ENCODE measurements around the gene CASR.

Gene CASR

DNA sequence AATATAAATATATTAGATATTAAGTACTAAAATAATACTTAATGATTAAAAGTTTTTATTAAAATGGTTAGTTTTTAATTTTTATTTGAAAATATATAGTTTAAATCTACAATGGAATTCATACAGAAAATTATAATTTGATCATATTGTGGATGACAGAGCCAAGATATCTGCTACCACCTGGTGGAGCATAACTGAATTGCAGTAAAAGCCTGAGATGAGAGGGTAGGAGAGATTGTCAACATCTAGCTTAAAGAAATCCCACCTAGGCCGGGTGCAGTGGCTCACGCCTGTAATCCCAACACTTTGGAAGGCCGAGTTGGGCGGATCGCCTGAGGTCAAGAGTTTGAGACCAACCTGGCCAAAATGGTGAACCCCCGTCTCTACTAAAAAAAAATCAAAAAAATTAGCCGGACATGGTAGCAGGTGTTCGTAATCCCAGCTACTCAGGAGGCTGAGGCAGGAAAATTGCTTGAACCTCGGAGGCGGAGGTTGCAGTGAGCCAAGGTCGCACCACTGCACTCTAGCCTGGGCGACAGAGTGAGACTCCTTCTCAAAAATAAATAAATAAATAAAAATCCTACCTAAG, 116.5 kb downstream of the CASR start:
- H3K4me1 Mint-ChIP-seq: peaks cover 14% of the 10 kb centered on the region
- no peak overlapping the region for H3K4me3 Mint-ChIP-seq
- no peak overlapping the region for H3K27ac Mint-ChIP-seq
- H3K27me3 Mint-ChIP-seq: no peaks in the 10 kb centered on the region
- no peaks in the 10 kb centered on the region for H3K9me3 Mint-ChIP-seq
- H3K36me3 Mint-ChIP-seq: no peaks in the 10 kb centered on the region

- Mint-ChIP-seq H3K4me3 (no peak overlapping the region), H3K27ac (peak overlapping the region; percentile 5), H3K4me1 (peaks cover 14% of the 10 kb centered on the region), H3K27me3 (no peaks in the 10 kb centered on the region), H3K36me3 (no peaks in the 10 kb centered on the region), H3K9me3 (no peaks in the 10 kb centered on the region)
Measured at GRCh38 chr3:122301063-122301462, 117.6 kb downstream of the CASR start.

GRCh38 chr3:122305818-122306621, 122.6 kb downstream of the CASR start:
- no peaks in the 10 kb centered on the region for H3K4me1 Mint-ChIP-seq
- H3K27me3 Mint-ChIP-seq: no peaks in the 10 kb centered on the region
- H3K4me3 Mint-ChIP-seq: no peak overlapping the region
- no peaks in the 10 kb centered on the region for H3K9me3 Mint-ChIP-seq
- no peak overlapping the region for H3K27ac Mint-ChIP-seq
- no peaks in the 10 kb centered on the region for H3K36me3 Mint-ChIP-seq

DNA sequence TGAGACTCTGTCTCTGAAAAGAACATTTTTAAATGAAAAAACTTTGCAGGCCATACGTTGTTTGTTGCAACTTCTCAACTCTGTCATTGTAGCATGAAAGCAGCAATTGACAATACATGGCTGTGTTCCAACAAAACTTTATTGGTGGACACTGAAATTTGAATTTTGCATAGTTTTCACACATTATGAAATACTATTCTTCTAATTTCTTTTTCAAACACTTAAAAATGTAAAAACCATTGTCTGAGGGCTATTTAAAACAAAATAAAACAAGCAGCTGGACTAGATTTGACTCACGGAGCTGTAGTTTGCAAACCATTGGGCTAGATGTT, 123.1 kb downstream of the CASR start:
- Mint-ChIP-seq H3K27ac (no peak overlapping the region), H3K36me3 (no peaks in the 10 kb centered on the region), H3K27me3 (no peaks in the 10 kb centered on the region), H3K4me1 (no peaks in the 10 kb centered on the region), H3K9me3 (no peaks in the 10 kb centered on the region), H3K4me3 (no peak overlapping the region)

- no peak overlapping the region for H3K27ac Mint-ChIP-seq
- H3K9me3 Mint-ChIP-seq: no peaks in the 10 kb centered on the region
- H3K4me3 Mint-ChIP-seq: no peak overlapping the region
- H3K36me3 Mint-ChIP-seq: no peaks in the 10 kb centered on the region
- no peaks in the 10 kb centered on the region for H3K4me1 Mint-ChIP-seq
- no peaks in the 10 kb centered on the region for H3K27me3 Mint-ChIP-seq
Measured at GRCh38 chr3:122307094-122307687, 123.7 kb downstream of the CASR start.

DNA sequence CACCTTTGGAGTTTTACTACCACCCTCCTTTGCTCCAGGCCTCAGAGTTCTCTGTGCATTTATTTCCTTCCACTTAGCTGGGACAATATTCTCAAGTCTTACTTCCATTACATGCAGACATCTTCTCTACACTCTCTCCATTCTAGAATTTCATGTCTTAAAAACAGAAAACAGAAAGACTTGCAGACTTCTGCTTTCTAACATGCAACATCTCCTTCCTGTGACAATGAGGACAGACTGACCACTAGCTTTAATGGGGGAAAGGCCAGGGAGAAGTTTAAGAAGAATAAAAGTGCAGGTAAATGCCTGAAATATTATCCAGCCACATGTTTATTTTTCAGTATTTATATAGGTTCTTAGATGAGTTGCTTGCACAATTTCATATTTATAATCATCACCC, 124.5 kb downstream of the CASR start:
- no peaks in the 10 kb centered on the region for H3K27me3 Mint-ChIP-seq
- H3K4me3 Mint-ChIP-seq: no peak overlapping the region
- peaks cover 5% of the 10 kb centered on the region for H3K4me1 Mint-ChIP-seq
- no peaks in the 10 kb centered on the region for H3K36me3 Mint-ChIP-seq
- no peak overlapping the region for H3K27ac Mint-ChIP-seq
- H3K9me3 Mint-ChIP-seq: no peaks in the 10 kb centered on the region

- Mint-ChIP-seq H3K4me3 (no peak overlapping the region), H3K4me1 (peaks cover 8% of the 10 kb centered on the region), H3K9me3 (no peaks in the 10 kb centered on the region), H3K27me3 (no peaks in the 10 kb centered on the region), H3K36me3 (no peaks in the 10 kb centered on the region), H3K27ac (no peak overlapping the region)
Measured at GRCh38 chr3:122310361-122310760, 126.9 kb downstream of the CASR start.

DNA sequence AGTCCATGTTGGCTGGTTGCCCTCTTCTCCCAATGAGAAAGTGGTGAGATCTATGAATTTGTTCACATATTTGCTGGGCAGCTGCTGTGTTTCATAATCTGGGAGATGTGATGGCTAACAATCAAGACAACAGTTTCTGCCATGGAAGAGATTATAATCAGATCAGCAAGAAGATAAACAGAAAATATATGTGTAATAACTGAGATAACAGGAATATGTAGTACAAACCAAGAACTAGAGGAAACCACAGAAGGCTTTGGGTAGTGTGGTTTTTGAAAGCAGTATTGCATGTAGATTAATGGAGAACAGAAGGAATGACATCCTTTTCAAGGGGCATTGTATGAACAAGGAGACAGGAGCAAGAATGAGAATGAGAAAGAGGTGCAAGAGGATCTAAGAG, 129.4 kb downstream of the CASR start:
- no peak overlapping the region for H3K4me3 Mint-ChIP-seq
- H3K27me3 Mint-ChIP-seq: peaks cover 3% of the 10 kb centered on the region
- H3K4me1 Mint-ChIP-seq: peaks cover 8% of the 10 kb centered on the region
- peaks cover 3% of the 10 kb centered on the region for H3K9me3 Mint-ChIP-seq
- no peak overlapping the region for H3K27ac Mint-ChIP-seq
- H3K36me3 Mint-ChIP-seq: no peaks in the 10 kb centered on the region

DNA sequence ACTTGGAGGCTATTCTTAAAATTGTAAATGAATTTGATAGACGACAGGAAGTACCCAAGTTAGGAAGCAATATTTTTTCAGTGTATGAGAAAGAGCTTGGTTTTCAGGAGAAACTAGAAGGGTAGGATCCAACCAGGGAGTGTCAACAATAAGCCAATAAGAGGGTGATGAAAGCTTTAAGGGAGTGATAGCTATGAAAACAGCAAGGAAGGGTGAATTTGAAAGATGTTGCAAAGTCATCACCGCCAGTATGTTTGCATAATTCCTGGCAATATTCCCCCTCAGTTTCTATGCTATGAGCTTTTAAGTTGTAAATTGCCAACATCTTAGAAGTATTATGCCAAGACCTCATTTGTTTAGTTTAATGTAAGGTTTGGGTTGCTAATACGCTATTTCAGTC, 129.8 kb downstream of the CASR start:
- H3K36me3 Mint-ChIP-seq: no peaks in the 10 kb centered on the region
- peaks cover 8% of the 10 kb centered on the region for H3K4me1 Mint-ChIP-seq
- no peak overlapping the region for H3K27ac Mint-ChIP-seq
- H3K9me3 Mint-ChIP-seq: peaks cover 7% of the 10 kb centered on the region
- no peak overlapping the region for H3K4me3 Mint-ChIP-seq
- H3K27me3 Mint-ChIP-seq: peaks cover 3% of the 10 kb centered on the region

DNA sequence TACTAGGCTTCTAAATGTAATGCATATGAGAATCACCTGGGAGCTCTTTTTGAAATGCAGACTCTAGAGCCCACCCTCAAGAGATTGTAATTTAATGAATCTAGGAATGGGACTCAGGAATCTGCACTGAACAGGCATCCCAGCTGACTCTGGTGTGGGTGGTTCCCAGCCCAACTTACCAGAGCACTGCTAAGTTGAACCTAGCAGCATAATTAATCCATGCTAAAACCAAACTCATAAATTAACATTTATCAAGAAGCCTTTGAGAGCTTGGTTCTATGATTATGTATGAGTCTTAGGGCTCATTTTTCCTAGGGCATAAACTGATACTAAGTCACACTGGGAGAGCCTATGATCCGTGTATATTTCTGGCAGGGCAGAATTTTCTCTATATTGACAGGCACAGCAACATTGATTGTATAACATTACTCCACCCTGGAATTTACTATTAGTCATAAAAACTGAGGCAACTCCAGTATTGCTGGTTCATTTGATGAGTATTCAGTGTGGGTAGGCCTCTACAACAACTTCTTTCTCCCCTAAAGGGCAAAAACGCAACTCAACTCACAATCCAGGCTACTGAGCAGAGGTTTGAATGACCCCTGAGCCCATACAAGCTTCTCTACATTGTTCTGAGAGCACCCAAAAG, 130.9 kb downstream of the CASR start:
- no peaks in the 10 kb centered on the region for H3K36me3 Mint-ChIP-seq
- peaks cover 12% of the 10 kb centered on the region for H3K9me3 Mint-ChIP-seq
- H3K27ac Mint-ChIP-seq: no peak overlapping the region
- no peak overlapping the region for H3K4me3 Mint-ChIP-seq
- peaks cover 8% of the 10 kb centered on the region for H3K4me1 Mint-ChIP-seq
- peaks cover 3% of the 10 kb centered on the region for H3K27me3 Mint-ChIP-seq

DNA sequence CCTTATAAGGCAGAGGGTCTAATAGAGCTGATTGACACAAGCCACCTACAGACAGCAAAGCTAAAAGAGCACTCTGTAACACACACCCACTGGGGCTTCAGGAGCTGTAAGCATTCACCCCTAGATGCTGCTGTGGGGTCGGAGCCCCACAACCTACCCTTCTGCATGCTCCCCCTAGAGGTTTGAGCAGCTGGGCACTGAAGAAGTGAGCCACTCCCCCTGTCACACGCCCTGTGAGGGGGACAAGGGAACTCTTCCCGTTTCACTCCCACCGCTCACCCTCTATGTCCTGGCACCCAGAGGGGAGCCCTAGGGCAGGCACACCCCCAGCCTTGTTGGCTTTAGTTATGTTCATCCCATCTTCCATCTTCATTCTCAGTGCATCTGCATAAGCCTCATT, 132.2 kb downstream of the CASR start:
- Mint-ChIP-seq H3K27ac (no peak overlapping the region), H3K9me3 (peaks cover 17% of the 10 kb centered on the region), H3K27me3 (peaks cover 3% of the 10 kb centered on the region), H3K4me1 (peaks cover 8% of the 10 kb centered on the region), H3K36me3 (peaks cover 2% of the 10 kb centered on the region), H3K4me3 (no peak overlapping the region)

- no peak overlapping the region for H3K4me3 Mint-ChIP-seq
- H3K9me3 Mint-ChIP-seq: peaks cover 17% of the 10 kb centered on the region
- H3K36me3 Mint-ChIP-seq: peaks cover 2% of the 10 kb centered on the region
- H3K27me3 Mint-ChIP-seq: peaks cover 3% of the 10 kb centered on the region
- no peak overlapping the region for H3K27ac Mint-ChIP-seq
- peaks cover 10% of the 10 kb centered on the region for H3K4me1 Mint-ChIP-seq
Measured at GRCh38 chr3:122316368-122316767, 132.9 kb downstream of the CASR start.

DNA sequence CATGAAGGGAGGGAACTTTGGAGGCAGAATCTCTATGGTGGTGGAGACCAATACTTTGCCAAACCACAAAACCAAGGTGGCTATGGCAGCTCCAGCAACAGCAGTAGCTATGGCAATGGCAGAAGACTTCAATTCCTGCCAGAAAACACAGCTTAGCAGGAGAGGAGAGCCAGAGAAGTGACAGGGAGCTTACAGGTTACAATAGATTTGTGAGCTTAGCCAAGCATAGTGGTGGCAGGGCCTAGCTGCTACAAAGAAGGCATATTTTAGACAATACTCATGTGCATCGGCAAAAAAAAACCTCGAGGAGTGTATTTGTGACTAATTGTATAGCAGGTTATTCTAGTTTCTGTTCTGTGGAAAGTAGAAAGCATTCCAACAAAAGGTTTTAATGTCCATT, 135.2 kb downstream of the CASR start:
- peaks cover 17% of the 10 kb centered on the region for H3K9me3 Mint-ChIP-seq
- H3K4me3 Mint-ChIP-seq: no peak overlapping the region
- no peak overlapping the region for H3K27ac Mint-ChIP-seq
- H3K4me1 Mint-ChIP-seq: peaks cover 18% of the 10 kb centered on the region
- H3K27me3 Mint-ChIP-seq: peaks cover 3% of the 10 kb centered on the region
- H3K36me3 Mint-ChIP-seq: peaks cover 2% of the 10 kb centered on the region

DNA sequence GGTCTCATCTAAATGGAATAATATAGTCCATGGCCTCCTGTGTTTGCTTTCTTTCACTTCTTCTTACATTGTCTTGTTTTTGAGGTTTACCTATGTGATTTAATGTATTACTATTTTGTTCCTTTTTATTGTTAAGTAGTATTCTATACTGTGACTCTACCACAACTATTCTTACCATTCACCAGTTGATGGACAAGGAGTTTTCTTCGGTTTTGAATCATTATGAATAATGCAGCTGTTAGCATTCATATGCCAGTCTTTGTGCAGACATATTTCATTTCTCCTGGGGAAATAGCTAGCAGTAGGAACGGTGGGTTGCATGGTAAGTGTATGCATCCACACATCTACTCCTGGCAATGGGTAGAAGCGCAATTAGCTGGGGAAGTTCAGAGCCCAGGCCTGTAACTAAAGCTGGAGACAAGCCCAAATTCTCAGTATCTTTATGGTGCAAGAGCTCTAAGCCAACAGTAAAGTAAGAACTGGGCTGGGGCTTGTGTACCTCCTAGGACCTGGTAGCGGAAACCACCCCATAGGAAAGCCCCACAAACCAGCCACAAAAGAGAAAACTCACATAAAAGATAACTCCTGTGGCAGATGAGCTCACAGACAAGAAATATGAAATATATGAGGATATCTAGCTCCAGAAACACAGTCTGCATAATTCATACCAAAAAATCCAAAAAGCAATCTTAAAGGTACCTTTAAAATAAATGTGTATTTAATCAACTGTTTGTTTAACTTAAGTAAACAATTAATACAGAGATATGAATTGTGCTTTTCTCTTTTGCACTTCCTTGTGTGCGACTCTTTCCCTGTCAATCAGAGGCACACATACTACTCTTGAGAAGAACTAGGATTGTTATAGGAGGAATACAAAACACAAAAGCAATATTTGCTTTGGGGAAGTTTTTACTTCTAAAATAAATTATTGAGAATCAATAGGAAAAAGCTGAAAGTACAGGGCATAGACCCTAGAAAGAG, 138.9 kb downstream of the CASR start:
- Mint-ChIP-seq H3K9me3 (peaks cover 17% of the 10 kb centered on the region), H3K27ac (no peak overlapping the region), H3K27me3 (peaks cover 3% of the 10 kb centered on the region), H3K36me3 (peaks cover 2% of the 10 kb centered on the region), H3K4me3 (no peak overlapping the region), H3K4me1 (peaks cover 18% of the 10 kb centered on the region)

DNA sequence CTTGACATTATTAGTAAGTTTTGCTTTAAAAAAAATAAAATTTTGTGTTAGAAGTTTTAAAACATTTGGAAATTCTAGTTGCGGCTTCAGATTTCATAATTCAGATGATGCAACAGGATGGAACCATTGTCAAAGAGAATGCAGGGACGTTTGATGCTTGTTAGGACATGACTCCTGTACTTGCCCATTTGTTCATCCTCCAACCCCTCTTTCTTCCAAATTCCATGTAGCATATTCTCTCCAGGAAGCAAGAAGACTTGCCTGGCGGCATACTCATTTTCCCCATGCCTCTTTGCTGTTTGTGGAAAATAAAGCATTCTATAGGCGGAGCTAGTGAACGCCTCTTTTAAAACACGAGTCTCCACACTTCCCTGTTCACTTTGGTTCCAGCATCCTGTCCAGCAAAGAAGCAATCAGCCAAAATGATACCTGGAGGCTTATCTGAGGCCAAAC, 141.4 kb downstream of the CASR start, which contains the start of gene CSTA:
Gene CSTA, plus strand, starts transcription at position 378 of the 453 bp plus-strand sequence. Its CDS starts 45 bp downstream, at position 423.
- H3K27me3 Mint-ChIP-seq: no peaks in the 10 kb centered on the region
- no peaks in the 10 kb centered on the region for H3K9me3 Mint-ChIP-seq
- peaks cover 18% of the 10 kb centered on the region for H3K4me1 Mint-ChIP-seq
- H3K36me3 Mint-ChIP-seq: no peaks in the 10 kb centered on the region
- no peak within 1 kb of the TSS for H3K4me3 Mint-ChIP-seq
- no peak within 1 kb of the TSS for H3K27ac Mint-ChIP-seq
